Mucosa of descending colon (tissue), 3 donors: ENCODE results near the gene ERC1. TPM values are rescaled to one million over a fixed set of nuclear protein-coding genes. Genes with fewer than 3 reads are reported as not detected.

Source experiments
- ATAC-seq: fragments of 200-7000 bp; cut with Tn5 transposase; one replicate; pipeline ENCODE4 v1.9.1; 2020; ENCODE audit warnings: mild to moderate bottlenecking, moderate library complexity
- DNase-seq, 3 donors: peaks; one replicate each; pipeline ENCODE4 v3.0.0-alpha.2; 2020
- H3K36me3 ChIP-seq: fragments of 200-600 bp; one replicate; pipeline ENCODE4 v1.8.0; 2021; ENCODE audit warnings: low read depth, mild to moderate bottlenecking
- H3K4me1 ChIP-seq: fragments of 200-600 bp; one replicate; pipeline ENCODE4 v1.8.0; 2021; ENCODE audit warnings: low read depth, mild to moderate bottlenecking
- H3K4me3 ChIP-seq: fragments of 200-600 bp; one replicate; pipeline ENCODE4 v1.8.0; 2021; ENCODE audit warnings: mild to moderate bottlenecking
- H3K9me3 ChIP-seq: fragments of 200-600 bp; one replicate; pipeline ENCODE4 v1.8.0; 2021; ENCODE audit warnings: mild to moderate bottlenecking
- CTCF ChIP-seq: fragments of 200-600 bp; IDR thresholded peaks from one replicate; pipeline ENCODE4 v1.8.0; 2022; ENCODE audit warnings: antibody characterized with exemption, mild to moderate bottlenecking
- intact Hi-C, 2 donors: fragments of 100-400 bp; cut with DNase I in 1 of 2; cut with micrococcal nuclease in 1 of 2; formaldehyde crosslinking; loops; one replicate each; pipeline versions ENCODE4 v1.11.0 to v1.11.1; 2022; cut with DNase I, micrococcal nuclease
- total RNA-seq, 3 donors: library from RNA; stranded (reverse); fragmentation: NEBNext Ultra II Directional in 2 of 3; extraction: Animal tissue kit (Norgen Biotek cat#: 25700) in 2 of 3; gene quantifications; one replicate each; pipeline versions ENCODE4 v1.2.1 to v1.2.4, GENCODE V29; 2021 to 2023
- donor health status: DM: no; HTN: no; CAD: no; lungs with moderate emphysema.
- donor health status: DM: no; HTN: no; CAD: no.
- donor health status: DM: no; HTN: yes; CAD: no.

Gene ERC1
- total RNA-seq, 3 donors from 2014 or later, result 42.6 to 76.3 (median 49.6) TPM

DNA sequence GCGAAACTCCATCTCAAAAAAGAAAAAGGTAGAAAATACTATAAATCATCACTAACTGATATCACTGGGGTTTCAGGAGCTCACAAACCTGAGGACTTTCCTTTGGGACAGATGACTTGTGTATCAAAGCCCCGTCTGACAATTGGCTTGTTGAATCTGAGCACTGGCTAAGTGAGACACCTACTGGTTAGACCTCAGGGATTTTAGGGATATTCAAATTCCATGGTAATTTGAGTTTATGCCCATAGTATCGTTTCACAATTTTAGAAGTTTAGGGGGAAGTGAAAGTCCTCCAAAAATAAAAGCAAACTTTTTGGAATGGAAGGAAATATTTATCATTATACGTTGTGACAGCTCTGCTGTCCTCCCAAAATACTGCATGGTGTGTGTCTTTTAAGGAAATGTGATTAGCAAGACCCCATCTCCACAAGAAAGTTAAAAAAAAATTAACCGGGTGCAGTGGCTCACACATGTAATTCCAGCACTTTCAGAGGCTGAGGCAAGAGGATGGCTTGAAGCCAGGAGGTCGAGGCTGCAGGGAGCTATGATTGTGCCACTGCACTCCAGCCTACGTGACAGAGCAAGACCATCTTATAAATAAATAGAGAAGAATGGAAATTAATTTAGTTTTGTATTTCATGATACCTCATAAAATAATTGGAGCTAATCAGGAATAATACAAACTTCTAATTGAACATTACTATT is 554.1 kb downstream of the ERC1 start:
- intact Hi-C loops, result no loop called here
- ATAC-seq (peak; percentile 52), DNase-seq (no peak)
- Histone ChIP-seq H3K9me3 (no peaks in the 10 kb centered on the region), H3K36me3 (no peaks in the 10 kb centered on the region), H3K4me1 (no peaks in the 10 kb centered on the region), H3K4me3 (no peak overlapping the region)
- no peak for TF ChIP-seq CTCF

Other genes with a start within 250 kb of the ERC1 start
- 100 to 1,000 TPM in 1 of 3 donors, 10 to 100 TPM in 2; 84.0 to 155 (median 85.5) TPM for gene WNK1, start 238.6 kb upstream of the ERC1 start, total RNA-seq
- 10 to 100 TPM; 16.3 to 32.0 (median 28.9) TPM for gene RAD52, start 41.5 kb upstream of the ERC1 start, total RNA-seq